ENCODE data around the gene SIPA1L3. TPM values are rescaled to one million over a fixed set of nuclear protein-coding genes. Genes with fewer than 3 reads are reported as not detected.

Gene SIPA1L3
- total RNA-seq, 2 experiments from 2014 or later, result 15.5 to 17.7 TPM

DNA sequence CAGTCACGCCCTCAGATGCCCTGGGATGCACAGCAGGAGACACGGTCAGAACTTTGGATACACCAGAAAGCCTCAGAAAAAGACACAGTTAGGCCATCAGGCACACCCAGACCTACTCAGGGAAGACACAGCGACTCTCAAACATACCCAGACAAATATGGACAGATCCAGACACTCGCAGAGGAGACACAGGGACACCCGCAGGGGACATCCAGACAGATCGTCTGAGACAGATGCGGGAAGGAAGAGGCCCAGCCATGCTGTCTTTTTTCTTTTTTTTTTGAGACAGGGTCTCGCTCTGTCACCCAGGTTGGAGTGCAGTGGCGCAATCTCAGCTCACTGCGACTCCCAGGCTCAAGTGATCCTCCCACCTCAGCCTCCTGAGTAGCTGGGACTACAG lies 312.2 kb downstream of the SIPA1L3 start:
- DNase-seq (no peak), ATAC-seq (ENCODE audit: poor library complexity) (no peak)
- Histone ChIP-seq H3K36me3 (ENCODE audit: insufficient read depth, low read length) (no peaks in the 10 kb centered on the region), H3K9me3 (ENCODE audit: control insufficient read depth in 1 of 2, insufficient read depth in 1 of 2, low read length in 2 of 2) (peaks cover 0 to 12% of the 10 kb centered on the region in 2 experiments), H3K27me3 (ENCODE audit: control insufficient read depth in 1 of 2, insufficient read depth in 2 of 2, low read length in 2 of 2) (peaks cover 35 to 53% of the 10 kb centered on the region in 2 experiments), H3K4me3 (ENCODE audit: low read length) (no peak overlapping the region), H3K4me1 (ENCODE audit: insufficient read depth, low read length) (peaks cover 11% of the 10 kb centered on the region), H3K27ac (ENCODE audit: low read depth in 1 of 2, low read length in 2 of 2) (no peak overlapping the region)
- TF ChIP-seq, protein P1, sequence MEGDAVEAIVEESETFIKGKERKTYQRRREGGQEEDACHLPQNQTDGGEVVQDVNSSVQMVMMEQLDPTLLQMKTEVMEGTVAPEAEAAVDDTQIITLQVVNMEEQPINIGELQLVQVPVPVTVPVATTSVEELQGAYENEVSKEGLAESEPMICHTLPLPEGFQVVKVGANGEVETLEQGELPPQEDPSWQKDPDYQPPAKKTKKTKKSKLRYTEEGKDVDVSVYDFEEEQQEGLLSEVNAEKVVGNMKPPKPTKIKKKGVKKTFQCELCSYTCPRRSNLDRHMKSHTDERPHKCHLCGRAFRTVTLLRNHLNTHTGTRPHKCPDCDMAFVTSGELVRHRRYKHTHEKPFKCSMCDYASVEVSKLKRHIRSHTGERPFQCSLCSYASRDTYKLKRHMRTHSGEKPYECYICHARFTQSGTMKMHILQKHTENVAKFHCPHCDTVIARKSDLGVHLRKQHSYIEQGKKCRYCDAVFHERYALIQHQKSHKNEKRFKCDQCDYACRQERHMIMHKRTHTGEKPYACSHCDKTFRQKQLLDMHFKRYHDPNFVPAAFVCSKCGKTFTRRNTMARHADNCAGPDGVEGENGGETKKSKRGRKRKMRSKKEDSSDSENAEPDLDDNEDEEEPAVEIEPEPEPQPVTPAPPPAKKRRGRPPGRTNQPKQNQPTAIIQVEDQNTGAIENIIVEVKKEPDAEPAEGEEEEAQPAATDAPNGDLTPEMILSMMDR (IDR thresholded peaks at IDR 0.05), result no peak
- ChIA-PET POLR2A (no interaction called here), CTCF (no interaction called here)
- Mint-ChIP-seq H3K36me3 (ENCODE audit: low read depth) (peaks cover under 1% of the 10 kb centered on the region), H3K27me3 (peaks cover 72% of the 10 kb centered on the region), H3K4me3 (no peak overlapping the region), H3K9me3 (no peaks in the 10 kb centered on the region), H3K27ac (no peak overlapping the region), H3K4me1 (ENCODE audit: low read depth) (peaks cover 14% of the 10 kb centered on the region)
- intact Hi-C loops (cut with DNase I, micrococcal nuclease), result no loop called here

DNA sequence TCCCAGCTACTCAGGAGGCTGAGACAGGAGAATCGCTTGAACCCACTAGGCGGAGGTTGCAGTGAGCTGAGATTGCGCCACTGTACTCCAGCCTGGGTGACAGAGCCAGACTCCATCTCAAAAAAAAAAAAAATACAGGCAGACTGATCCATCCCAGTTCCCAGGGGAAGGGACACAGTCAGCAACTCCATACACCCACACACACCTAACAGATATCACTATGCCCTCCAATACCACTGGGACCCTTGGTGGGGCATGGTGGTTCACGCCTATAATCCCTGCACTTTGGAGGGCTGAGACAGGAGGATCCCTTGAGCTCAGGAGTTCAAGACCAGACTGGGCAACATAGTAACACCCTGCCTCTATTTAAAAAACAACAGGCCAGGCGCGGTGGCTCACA lies 314.4 kb downstream of the SIPA1L3 start:
- no peak overlapping the region for H3K4me3 ChIP-seq (ENCODE audit: low read length)
- H3K27ac Mint-ChIP-seq, result no peak overlapping the region
- H3K27ac ChIP-seq (ENCODE audit: low read depth in 1 of 2, low read length in 2 of 2), result no peak overlapping the region
- no peaks in the 10 kb centered on the region for H3K9me3 Mint-ChIP-seq
- H3K9me3 ChIP-seq (ENCODE audit: control insufficient read depth in 1 of 2, insufficient read depth in 1 of 2, low read length in 2 of 2), result peaks cover 0 to 9% of the 10 kb centered on the region in 2 experiments
- intact Hi-C loops (cut with DNase I, micrococcal nuclease), result no loop called here
- H3K4me1 Mint-ChIP-seq (ENCODE audit: low read depth), result peaks cover 16% of the 10 kb centered on the region
- no peak overlapping the region for H3K4me3 Mint-ChIP-seq
- peaks cover 13% of the 10 kb centered on the region for H3K4me1 ChIP-seq (ENCODE audit: insufficient read depth, low read length)
- ChIA-PET POLR2A (no interaction called here), CTCF (no interaction called here)
- peaks cover 51 to 67% of the 10 kb centered on the region in 2 experiments for H3K27me3 ChIP-seq (ENCODE audit: control insufficient read depth in 1 of 2, insufficient read depth in 2 of 2, low read length in 2 of 2)
- H3K27me3 Mint-ChIP-seq, result peaks cover 82% of the 10 kb centered on the region
- TF ChIP-seq, protein P1 (IDR thresholded peaks at IDR 0.05), result no peak
- DNase-seq (no peak), ATAC-seq (ENCODE audit: poor library complexity) (no peak)
- no peaks in the 10 kb centered on the region for H3K36me3 ChIP-seq (ENCODE audit: insufficient read depth, low read length)
- no peaks in the 10 kb centered on the region for H3K36me3 Mint-ChIP-seq (ENCODE audit: low read depth)

DNA sequence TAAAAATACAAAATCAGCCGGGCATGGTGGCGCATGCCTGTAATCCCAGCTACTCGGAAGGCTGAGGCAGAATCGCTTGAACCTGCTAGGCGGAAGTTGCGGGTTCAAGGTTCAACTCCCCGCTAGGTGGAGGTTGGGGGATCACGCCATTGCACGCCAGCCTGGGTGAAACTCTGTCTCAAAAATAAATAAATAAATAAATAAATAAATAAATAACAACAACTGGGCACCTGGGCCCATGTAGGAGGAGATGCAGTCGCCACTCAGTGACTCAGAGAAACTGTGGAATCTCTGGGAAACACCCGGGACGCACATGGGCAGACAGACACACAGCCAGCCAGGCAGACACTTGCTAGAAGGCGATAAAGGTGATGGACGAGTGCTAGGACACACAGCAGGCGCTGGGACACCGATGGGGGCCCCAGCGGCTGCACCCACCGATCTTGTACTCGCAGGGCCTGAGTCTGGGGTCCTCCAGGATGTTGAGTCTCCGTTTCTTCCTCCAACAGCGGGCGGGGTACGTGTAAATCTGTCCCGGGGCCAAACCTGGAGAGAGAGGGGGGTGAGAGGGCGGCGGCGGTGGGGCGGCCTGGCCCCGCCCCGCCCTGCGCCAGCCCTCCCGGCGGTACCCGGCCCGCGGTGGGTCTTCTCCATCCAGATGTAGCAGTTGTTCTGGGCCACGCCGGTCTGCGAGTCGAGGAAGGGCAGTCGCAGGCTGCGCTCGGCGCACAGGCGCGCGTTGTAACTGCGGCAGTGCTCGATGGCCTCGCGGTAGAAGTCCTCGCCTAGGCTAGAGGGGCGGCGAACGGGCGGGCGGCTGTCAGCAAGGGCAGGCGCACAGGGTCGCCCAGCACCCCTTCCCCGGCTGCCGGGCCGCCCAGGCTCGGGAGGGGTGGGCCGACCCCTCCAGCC lies 315.2 kb downstream of the SIPA1L3 start:
- Mint-ChIP-seq H3K4me3 (no peak overlapping the region), H3K27ac (no peak overlapping the region), H3K27me3 (peaks cover 84% of the 10 kb centered on the region), H3K4me1 (ENCODE audit: low read depth) (peaks cover 16% of the 10 kb centered on the region), H3K36me3 (ENCODE audit: low read depth) (no peaks in the 10 kb centered on the region), H3K9me3 (no peaks in the 10 kb centered on the region)
- Histone ChIP-seq H3K9me3 (ENCODE audit: control insufficient read depth in 1 of 2, insufficient read depth in 1 of 2, low read length in 2 of 2) (peaks cover 0 to 9% of the 10 kb centered on the region in 2 experiments), H3K27ac (ENCODE audit: low read depth in 1 of 2, low read length in 2 of 2) (no peak overlapping the region), H3K4me3 (ENCODE audit: low read length) (no peak overlapping the region), H3K4me1 (ENCODE audit: insufficient read depth, low read length) (peaks cover 13% of the 10 kb centered on the region), H3K27me3 (ENCODE audit: control insufficient read depth in 1 of 2, insufficient read depth in 2 of 2, low read length in 2 of 2) (peaks cover 57 to 67% of the 10 kb centered on the region in 2 experiments), H3K36me3 (ENCODE audit: insufficient read depth, low read length) (no peaks in the 10 kb centered on the region)
- DNase-seq (no peak), ATAC-seq (ENCODE audit: poor library complexity) (no peak)
- POLR2A ChIA-PET, result no interaction called here
- CTCF ChIA-PET, result no interaction called here
- TF ChIP-seq, protein P1 (IDR thresholded peaks at IDR 0.05), result no peak
- intact Hi-C loops (cut with DNase I, micrococcal nuclease), result no loop called here
